Measurements from ENCODE around the gene PLCL1. TPM values are rescaled to one million over a fixed set of nuclear protein-coding genes. Genes with fewer than 3 reads are reported as not detected.

The PLCL1 gene
- total and polyA plus RNA-seq, 8 donors: 0.93 to 28.7 (median 3.1) TPM

GRCh38 chr2:197839327-197839726 is 34.9 kb downstream of the PLCL1 start:
- Histone ChIP-seq H3K4me3 (no peak overlapping the region), H3K4me1 (peaks cover 0 to 3% (median 2%) of the 10 kb centered on the region in 4 donors), H3K36me3 (no peaks in the 10 kb centered on the region), H3K27me3 (no peaks in the 10 kb centered on the region), H3K9me3 (no peaks in the 10 kb centered on the region), H3K27ac (no peak overlapping the region)
- intact Hi-C loops (cut with DNase I; ENCODE audit: low total_unique reads): no loop called here
- DNase-seq: no peak
- WGBS, 5 donors: 57 to 78% (median 65%) methylated on average over 5 of the region's 5 CpGs
- no peak for TF ChIP-seq POLR2AphosphoS5 (IDR thresholded peaks at IDR 0.05)
- no peak for TF ChIP-seq POLR2A (IDR thresholded peaks at IDR 0.05)
- no peak for TF ChIP-seq CTCF (IDR thresholded peaks at IDR 0.05)
- no peak for TF ChIP-seq EP300 (IDR thresholded peaks at IDR 0.05)

GRCh38 chr2:197839856-197840255 is 35.5 kb downstream of the PLCL1 start:
- TF ChIP-seq CTCF (IDR thresholded peaks at IDR 0.05) (no peak), POLR2AphosphoS5 (IDR thresholded peaks at IDR 0.05) (no peak), EP300 (IDR thresholded peaks at IDR 0.05) (no peak), POLR2A (IDR thresholded peaks at IDR 0.05) (no peak)
- Histone ChIP-seq H3K27me3 (no peaks in the 10 kb centered on the region), H3K9me3 (no peaks in the 10 kb centered on the region), H3K27ac (no peak overlapping the region), H3K4me3 (no peak overlapping the region), H3K4me1 (peaks cover 0 to 3% (median 2%) of the 10 kb centered on the region in 4 donors), H3K36me3 (no peaks in the 10 kb centered on the region)
- no peak for DNase-seq
- intact Hi-C loops (cut with DNase I; ENCODE audit: low total_unique reads): no loop called here

- Histone ChIP-seq H3K27me3 (no peaks in the 10 kb centered on the region), H3K9me3 (no peaks in the 10 kb centered on the region), H3K27ac (no peak overlapping the region), H3K4me3 (no peak overlapping the region), H3K4me1 (peaks cover 0 to 5% (median 3%) of the 10 kb centered on the region in 4 donors), H3K36me3 (no peaks in the 10 kb centered on the region)
- 81 to 94% (median 90%) methylated on average over 2 of the region's 2 CpGs for WGBS, 5 donors
- no peak for TF ChIP-seq POLR2A (IDR thresholded peaks at IDR 0.05)
- no peak for TF ChIP-seq CTCF (IDR thresholded peaks at IDR 0.05)
- TF ChIP-seq EP300 (IDR thresholded peaks at IDR 0.05): no peak
- no peak for TF ChIP-seq POLR2AphosphoS5 (IDR thresholded peaks at IDR 0.05)
- intact Hi-C loops (cut with DNase I; ENCODE audit: low total_unique reads): no loop called here
- no peak for DNase-seq
Measured at GRCh38 chr2:197846128-197846527, 41.7 kb downstream of the PLCL1 start.

GRCh38 chr2:197846777-197847176 is 42.4 kb downstream of the PLCL1 start:
- no peaks in the 10 kb centered on the region for H3K9me3 ChIP-seq
- no peaks in the 10 kb centered on the region for H3K27me3 ChIP-seq
- no peaks in the 10 kb centered on the region for H3K36me3 ChIP-seq
- H3K4me3 ChIP-seq: no peak overlapping the region
- no peak for DNase-seq
- peaks cover 0 to 8% (median 6%) of the 10 kb centered on the region in 4 donors for H3K4me1 ChIP-seq
- no peak overlapping the region for H3K27ac ChIP-seq
- intact Hi-C loops (cut with DNase I; ENCODE audit: low total_unique reads): no loop called here
- TF ChIP-seq CTCF (IDR thresholded peaks at IDR 0.05): no peak
- no peak for TF ChIP-seq EP300 (IDR thresholded peaks at IDR 0.05)
- no peak for TF ChIP-seq POLR2A (IDR thresholded peaks at IDR 0.05)
- TF ChIP-seq POLR2AphosphoS5 (IDR thresholded peaks at IDR 0.05): no peak
- WGBS, 5 donors: 62 to 84% (median 82%) methylated on average over 3 of the region's 3 CpGs
